HG02938 (cell line): Measurements from ENCODE around the gene LARGE1.
"Not testable (repeated sequence)": the region's sequence is repeated elsewhere in the genome, so short reads cannot be mapped to it uniquely, and the experiment has no call there.

Experiments
- ATAC-seq: cut with Tn5 transposase; IDR thresholded peaks from one replicate; pipeline ENCODE4 v1.9.1; 2021; ENCODE audit warnings: mild to moderate bottlenecking, moderate library complexity; ENCODE audit not compliant: unreplicated experiment

Gene LARGE1

DNA sequence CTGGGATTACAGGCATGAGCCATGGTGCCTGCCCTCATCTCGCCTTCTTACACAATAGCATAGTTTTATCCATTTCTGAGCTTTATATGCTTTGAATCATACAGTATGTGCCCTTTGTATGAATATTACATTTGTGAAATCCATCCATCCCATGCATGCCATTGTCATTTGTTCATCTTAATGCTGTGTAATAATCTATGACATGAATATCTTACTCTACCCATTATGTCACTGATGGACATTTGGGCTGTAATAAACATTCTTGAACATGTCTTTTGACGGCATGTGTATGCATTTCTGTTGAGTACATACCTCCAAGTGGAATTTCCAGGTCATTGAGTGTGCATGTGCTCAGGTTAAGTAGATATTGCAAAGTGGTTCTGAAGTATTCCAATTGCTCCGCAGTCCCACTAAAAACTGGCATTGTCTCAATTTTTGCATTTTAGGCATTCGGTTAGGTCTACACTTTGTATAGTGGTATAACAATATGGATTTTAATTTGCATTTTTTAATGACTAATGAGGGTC, 522.8 kb downstream of the LARGE1 start:
- ATAC-seq, result no peak

DNA sequence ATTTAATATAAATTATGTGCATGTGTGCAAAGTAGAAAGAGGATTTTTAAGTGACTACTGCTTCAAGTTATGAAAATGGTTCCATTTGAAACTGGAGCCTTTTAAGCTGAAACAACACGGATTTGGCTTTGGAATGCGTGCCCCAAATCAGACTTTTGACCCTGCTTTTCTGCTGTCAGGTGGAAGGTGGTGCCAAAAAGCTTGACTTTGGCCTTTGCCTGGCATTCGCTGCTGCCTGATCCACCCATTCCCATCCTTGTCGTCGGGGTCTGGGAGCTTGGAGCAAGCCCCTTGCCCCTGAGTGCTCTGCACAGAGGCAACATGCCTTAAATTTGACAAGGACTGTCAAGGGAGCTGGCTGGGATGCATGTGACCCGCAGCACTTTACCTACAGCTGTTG, 526.8 kb downstream of the LARGE1 start:
- ATAC-seq, result no peak

GRCh38 chr22:33391298-33391697, 529.0 kb downstream of the LARGE1 start:
- ATAC-seq, result no peak

- no peak for ATAC-seq
Observed at GRCh38 chr22:33389936-33390335, 530.3 kb downstream of the LARGE1 start.

DNA sequence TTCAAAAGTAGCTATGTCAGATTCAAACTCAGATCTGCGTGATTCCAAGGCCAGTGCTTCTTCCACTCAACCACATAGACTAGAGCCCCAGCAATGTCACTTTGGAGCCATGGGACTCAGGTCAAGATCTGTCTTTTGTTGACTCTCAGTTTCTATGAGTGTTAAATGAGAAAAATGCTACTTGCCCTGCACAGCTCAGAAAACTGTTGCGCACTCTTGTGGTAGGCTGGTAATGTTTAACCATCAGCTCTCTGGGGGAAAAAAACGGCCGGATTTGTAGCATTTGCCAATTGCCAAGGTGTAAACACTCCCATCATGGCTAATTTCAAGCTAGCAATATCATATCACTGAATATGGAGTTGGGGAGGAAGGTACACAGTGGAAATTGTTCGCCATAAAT, 534.0 kb downstream of the LARGE1 start:
- ATAC-seq, result no peak

- no peak for ATAC-seq
Observed at GRCh38 chr22:33385611-33386010, 534.7 kb downstream of the LARGE1 start.

DNA sequence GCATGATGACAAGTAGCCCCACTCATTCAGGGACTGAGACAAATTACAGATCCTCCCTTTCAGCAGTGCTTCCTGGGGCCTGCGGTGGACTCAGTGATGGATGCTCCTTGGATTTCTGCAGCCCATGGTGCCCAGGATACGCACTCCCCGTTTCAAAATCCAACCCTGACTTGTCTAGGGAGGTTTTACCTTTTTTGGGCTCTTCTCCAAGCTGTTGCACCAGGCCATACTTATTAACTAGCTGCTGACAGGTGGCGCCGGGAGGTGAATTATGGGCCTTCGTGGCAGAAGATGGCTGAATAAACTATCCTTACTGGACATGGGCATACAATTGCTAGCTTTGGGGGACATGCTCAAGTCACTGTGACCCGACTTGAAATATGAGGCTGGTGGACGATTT, 537.8 kb downstream of the LARGE1 start:
- no peak for ATAC-seq

GRCh38 chr22:33381531-33382406, 538.5 kb downstream of the LARGE1 start:
- ATAC-seq, result no peak

GRCh38 chr22:33380789-33381530, 539.3 kb downstream of the LARGE1 start:
- no peak for ATAC-seq

DNA sequence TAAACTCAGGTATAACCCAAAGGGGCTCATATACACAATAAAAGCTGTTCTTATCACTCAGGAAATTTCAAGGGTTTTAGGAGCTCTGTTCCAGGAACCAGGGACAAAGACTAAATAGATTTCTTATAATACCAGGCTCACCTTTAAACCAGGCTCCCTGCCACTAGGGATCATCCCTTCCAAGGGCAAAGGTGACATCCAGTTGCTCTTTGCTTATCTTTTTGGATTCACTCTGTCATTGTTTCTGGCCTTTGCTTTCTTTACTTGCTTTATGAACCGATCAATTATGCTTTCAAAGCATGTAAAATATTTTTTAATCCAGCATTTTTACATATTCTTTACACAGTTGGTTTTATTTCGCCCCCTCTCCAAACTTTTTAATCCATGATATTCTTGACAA, 540.4 kb downstream of the LARGE1 start:
- no peak for ATAC-seq

GRCh38 chr22:33372875-33373274, 547.4 kb downstream of the LARGE1 start:
- no peak for ATAC-seq

DNA sequence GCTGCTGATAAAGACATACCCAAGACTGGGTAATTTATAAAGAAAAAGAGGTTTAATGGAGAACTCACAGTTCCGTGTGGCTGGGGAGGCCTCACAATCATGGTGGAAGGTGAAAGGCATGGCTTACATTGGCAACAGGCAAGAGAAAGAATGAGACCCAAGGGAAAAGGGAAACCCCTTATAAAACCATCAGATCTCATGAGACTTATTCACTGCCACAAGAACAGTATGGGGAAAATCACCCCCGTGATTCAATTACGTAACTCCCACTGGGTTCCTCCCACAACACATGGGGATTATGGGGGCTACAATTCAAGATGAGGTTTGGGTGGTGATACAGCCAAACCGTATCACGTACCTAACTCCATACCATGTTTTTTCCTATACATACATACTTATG, 557.0 kb downstream of the LARGE1 start:
- ATAC-seq, result not testable (repeated sequence)

GRCh38 chr22:33362702-33363101, 557.6 kb downstream of the LARGE1 start:
- ATAC-seq, result no peak

DNA sequence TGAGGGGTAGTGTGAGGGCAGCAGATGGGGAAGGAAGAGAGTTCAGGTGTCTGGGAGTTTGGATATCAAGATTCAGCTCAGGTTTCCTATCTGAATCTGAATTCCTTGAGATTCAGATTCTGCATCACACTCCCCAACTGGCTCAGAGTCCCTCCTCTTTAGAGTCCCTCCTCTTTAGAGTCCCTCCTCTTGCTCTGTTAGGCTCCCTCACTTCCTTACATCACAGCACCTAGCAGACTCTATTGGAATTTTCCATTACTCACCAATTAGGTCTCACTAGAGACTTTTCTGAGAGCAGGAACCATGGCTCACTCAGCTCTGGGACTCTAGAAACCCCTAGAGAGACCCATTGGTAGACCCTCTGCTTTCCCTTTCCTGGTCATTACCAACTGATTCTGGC, 558.7 kb downstream of the LARGE1 start:
- ATAC-seq, result no peak

GRCh38 chr22:33357981-33358399, 562.3 kb downstream of the LARGE1 start:
- no peak for ATAC-seq

GRCh38 chr22:33354928-33355327, 565.3 kb downstream of the LARGE1 start:
- ATAC-seq, result no peak

- ATAC-seq, result no peak
Observed at GRCh38 chr22:33353502-33353901, 566.8 kb downstream of the LARGE1 start.

GRCh38 chr22:33352768-33353167, 567.5 kb downstream of the LARGE1 start:
- no peak for ATAC-seq

GRCh38 chr22:33350961-33351360, 569.3 kb downstream of the LARGE1 start:
- no peak for ATAC-seq

DNA sequence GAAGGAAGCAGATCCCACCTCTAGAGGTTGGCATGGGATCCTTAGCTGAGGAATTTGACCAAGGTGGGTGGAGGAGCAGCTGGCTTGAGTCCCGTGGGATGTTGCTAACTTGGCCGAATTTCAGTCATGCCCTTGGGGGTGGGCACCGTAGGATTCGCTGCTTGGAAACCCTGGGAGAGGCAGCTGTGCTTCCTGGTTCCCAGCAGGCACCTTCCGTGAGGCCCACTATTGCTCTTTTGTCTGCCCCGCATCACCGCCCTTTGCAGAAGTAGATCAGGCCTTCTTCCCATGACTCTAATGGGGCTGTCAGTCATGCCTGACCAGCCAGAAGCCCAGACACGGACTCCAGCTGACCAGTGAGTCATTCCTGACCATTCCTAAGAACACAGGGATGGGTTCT, 569.8 kb downstream of the LARGE1 start:
- ATAC-seq, result no peak

GRCh38 chr22:33347002-33347401, 573.3 kb downstream of the LARGE1 start:
- ATAC-seq, result no peak

DNA sequence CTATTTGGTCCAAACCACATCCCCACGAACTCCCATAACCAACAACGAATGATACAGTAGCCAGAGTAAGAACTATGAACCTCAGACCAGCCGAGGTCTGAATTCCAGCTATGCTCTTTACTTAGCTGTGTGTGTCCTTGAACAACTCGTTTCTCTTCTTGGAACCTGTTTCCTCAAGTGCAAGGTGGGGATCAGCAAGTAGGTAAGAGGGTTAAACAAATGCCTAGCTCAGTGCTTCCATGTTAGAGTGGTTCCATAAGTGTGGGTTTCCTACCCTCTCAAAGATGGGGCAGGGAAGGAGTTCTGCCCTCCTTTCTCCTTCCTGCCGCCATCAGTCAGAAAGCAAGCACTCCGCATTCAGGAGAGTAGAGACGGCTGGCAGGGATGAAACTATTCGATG, 578.7 kb downstream of the LARGE1 start:
- no peak for ATAC-seq
